Activated CD8-positive, alpha-beta T cell treated with anti-CD3 and anti-CD28 coated beads, Interleukin-2, amount 10 ng/mL, durations not matched to agents 7 days and 5 days (primary cell): ENCODE measurements around the gene AADACL4. TPM values are rescaled to one million over a fixed set of nuclear protein-coding genes. Genes with fewer than 3 reads are reported as not detected.

Experiments
- ATAC-seq: fragments of 150-1000 bp; cut with Tn5 transposase; one replicate; pipeline ENCODE4 v1.10.0; 2021; ENCODE audit warnings: moderate library complexity
- CTCF ChIA-PET: fragments of 350-600 bp; sonication (Branson Sonifier 250); formaldehyde crosslinking; loops from one replicate; lab custom pipeline; 2021; ENCODE audit warnings: antibody characterized with exemption; lab: Charles Lee
- POLR2A ChIA-PET: fragments of 350-600 bp; sonication (Branson Sonifier 250); formaldehyde crosslinking; loops from one replicate; lab custom pipeline; 2021; ENCODE audit warnings: antibody characterized with exemption; lab: Charles Lee
- DNase-seq: peaks from one replicate; pipeline ENCODE4 v3.0.0-alpha.2; 2020
- H3K27ac Mint-ChIP-seq: one replicate; pipeline ENCODE4 v1.8.0; 2021; ENCODE audit warnings: mild to moderate bottlenecking, mixed read lengths
- H3K27me3 Mint-ChIP-seq: one replicate; pipeline ENCODE4 v1.8.0; 2021; ENCODE audit warnings: low read depth, mixed read lengths
- H3K36me3 Mint-ChIP-seq: one replicate; pipeline ENCODE4 v1.8.0; 2021; ENCODE audit warnings: low read depth, mixed read lengths
- H3K4me1 Mint-ChIP-seq: one replicate; pipeline ENCODE4 v1.8.0; 2021; ENCODE audit warnings: low read depth, mixed read lengths
- H3K4me3 Mint-ChIP-seq: one replicate; pipeline ENCODE4 v1.8.0; 2021; ENCODE audit warnings: mild to moderate bottlenecking, mixed read lengths
- H3K9me3 Mint-ChIP-seq: one replicate; pipeline ENCODE4 v1.8.0; 2022; ENCODE audit warnings: mixed read lengths; ENCODE audit not compliant: insufficient read depth
- total RNA-seq, 2 experiments: library from RNA; stranded (reverse); gene quantifications; one replicate each; pipeline ENCODE4 v1.2.3, GENCODE V29; 2021

The AADACL4 gene
- total RNA-seq, 2 experiments from 2014 or later: not detected

GRCh38 chr1:12613180-12613579 lies 30.7 kb upstream of the AADACL4 start:
- Mint-ChIP-seq H3K4me1 (peaks cover 64% of the 10 kb centered on the region), H3K9me3 (no peaks in the 10 kb centered on the region), H3K36me3 (peaks cover 84% of the 10 kb centered on the region), H3K27ac (peak overlapping the region; percentile 30), H3K27me3 (no peaks in the 10 kb centered on the region), H3K4me3 (no peak overlapping the region)
- ChIA-PET CTCF (interaction anchor here (1.2 to 1.6 kb wide), 2 partner anchors 12 to 299 kb away, joined by 3 to 4 read pairs; no protein-coding TSS in a partner anchor), POLR2A (interaction anchor here (1.0 to 1.3 kb wide), 2 partner anchors 9 to 178 kb away, joined by 3 to 5 read pairs; no protein-coding TSS in a partner anchor)
- DNase-seq (no peak), ATAC-seq (no peak)

- ChIA-PET CTCF (interaction anchor here (0.9 to 7.6 kb wide), 8 partner anchors 12 to 339 kb away, joined by 3 to 103 read pairs (median 3); no protein-coding TSS in a partner anchor), POLR2A (interaction anchor here (1.1 to 4.8 kb wide), 5 partner anchors 11 to 706 kb away, joined by 3 to 55 read pairs (median 11); no protein-coding TSS in a partner anchor)
- Mint-ChIP-seq H3K27ac (peak overlapping the region; percentile 92), H3K27me3 (no peaks in the 10 kb centered on the region), H3K9me3 (no peaks in the 10 kb centered on the region), H3K36me3 (peaks cover 70% of the 10 kb centered on the region), H3K4me1 (peaks cover 63% of the 10 kb centered on the region), H3K4me3 (peak overlapping the region; percentile 99)
- ATAC-seq (no peak), DNase-seq (no peak)
Observed at GRCh38 chr1:12614402-12615158, 29.3 kb upstream of the AADACL4 start.

- ChIA-PET POLR2A (interaction anchor here (1.1 to 4.8 kb wide), 8 partner anchors 12 to 707 kb away, joined by 3 to 55 read pairs (median 8); no protein-coding TSS in a partner anchor), CTCF (interaction anchor here (0.9 to 7.6 kb wide), 11 partner anchors 9 to 491 kb away, joined by 3 to 103 read pairs (median 3); no protein-coding TSS in a partner anchor)
- no peak for DNase-seq
- ATAC-seq: no peak
- Mint-ChIP-seq H3K4me3 (peak overlapping the region; percentile 99), H3K4me1 (peaks cover 66% of the 10 kb centered on the region), H3K9me3 (no peaks in the 10 kb centered on the region), H3K27ac (peak overlapping the region; percentile 92), H3K27me3 (no peaks in the 10 kb centered on the region), H3K36me3 (peaks cover 66% of the 10 kb centered on the region)
Observed at GRCh38 chr1:12615159-12615864, 28.6 kb upstream of the AADACL4 start.

- H3K4me1 Mint-ChIP-seq: peaks cover 66% of the 10 kb centered on the region
- ChIA-PET CTCF (interaction anchor here (0.8 to 7.6 kb wide), 13 partner anchors 9 to 492 kb away, joined by 3 to 103 read pairs (median 3); no protein-coding TSS in a partner anchor), POLR2A (interaction anchor here (0.9 to 4.8 kb wide), 10 partner anchors 12 to 708 kb away, joined by 3 to 55 read pairs (median 4); no protein-coding TSS in a partner anchor)
- H3K36me3 Mint-ChIP-seq: peaks cover 59% of the 10 kb centered on the region
- DNase-seq (no peak), ATAC-seq (no peak)
- peak overlapping the region; percentile 99 for H3K4me3 Mint-ChIP-seq
- H3K27me3 Mint-ChIP-seq: no peaks in the 10 kb centered on the region
- peak overlapping the region; percentile 92 for H3K27ac Mint-ChIP-seq
- no peaks in the 10 kb centered on the region for H3K9me3 Mint-ChIP-seq
Observed at GRCh38 chr1:12615865-12616708, 27.8 kb upstream of the AADACL4 start.

- peaks cover 67% of the 10 kb centered on the region for H3K4me1 Mint-ChIP-seq
- no peaks in the 10 kb centered on the region for H3K9me3 Mint-ChIP-seq
- ChIA-PET POLR2A (interaction anchor here (0.9 to 4.8 kb wide), 12 partner anchors 9 to 709 kb away, joined by 3 to 55 read pairs (median 4); no protein-coding TSS in a partner anchor), CTCF (interaction anchor here (0.8 to 7.6 kb wide), 10 partner anchors 14 to 492 kb away, joined by 3 to 103 read pairs (median 4); no protein-coding TSS in a partner anchor)
- peak; percentile 56 for DNase-seq
- no peaks in the 10 kb centered on the region for H3K27me3 Mint-ChIP-seq
- ATAC-seq: no peak
- peak overlapping the region; percentile 99 for H3K4me3 Mint-ChIP-seq
- peaks cover 53% of the 10 kb centered on the region for H3K36me3 Mint-ChIP-seq
- peak overlapping the region; percentile 99 for H3K27ac Mint-ChIP-seq
Observed at GRCh38 chr1:12616709-12617373, 27.0 kb upstream of the AADACL4 start.

- CTCF ChIA-PET: interaction anchor here (0.9 to 7.6 kb wide), 11 partner anchors 15 to 493 kb away, joined by 3 to 103 read pairs (median 12); no protein-coding TSS in a partner anchor
- Mint-ChIP-seq H3K36me3 (peaks cover 51% of the 10 kb centered on the region), H3K4me3 (peak overlapping the region; percentile 99), H3K27me3 (no peaks in the 10 kb centered on the region), H3K4me1 (peaks cover 68% of the 10 kb centered on the region), H3K27ac (peak overlapping the region; percentile 99), H3K9me3 (no peaks in the 10 kb centered on the region)
- DNase-seq (peak; percentile 53), ATAC-seq (no peak)
- POLR2A ChIA-PET: interaction anchor here (0.6 to 4.8 kb wide), 19 partner anchors 10 to 1116 kb away, joined by 3 to 55 read pairs (median 5); no protein-coding TSS in a partner anchor
Observed at GRCh38 chr1:12617511-12617900, 26.4 kb upstream of the AADACL4 start.

- H3K9me3 Mint-ChIP-seq: no peaks in the 10 kb centered on the region
- peak within 1 kb of the TSS; percentile 99 for H3K4me3 Mint-ChIP-seq
- no peaks in the 10 kb centered on the region for H3K27me3 Mint-ChIP-seq
- DNase-seq: peak; percentile 87
- peaks cover 45% of the 10 kb centered on the region for H3K36me3 Mint-ChIP-seq
- peak within 1 kb of the TSS; percentile 99 for H3K27ac Mint-ChIP-seq
- ChIA-PET CTCF (interaction anchor here (0.7 to 7.6 kb wide), 30 partner anchors 12 to 494 kb away, joined by 3 to 103 read pairs (median 6); no protein-coding TSS in a partner anchor), POLR2A (interaction anchor here (0.5 to 4.8 kb wide), 29 partner anchors 11 to 1115 kb away, joined by 3 to 55 read pairs (median 4); no protein-coding TSS in a partner anchor)
- peaks cover 65% of the 10 kb centered on the region for H3K4me1 Mint-ChIP-seq
- ATAC-seq: peak; percentile 71
Observed at GRCh38 chr1:12617901-12618660, 25.8 kb upstream of the AADACL4 start, which contains the start of gene DHRS3. TSS of gene DHRS3 (minus strand) at chr1:12618210. CDS start at chr1:12617348, 862 bp downstream.

- peaks cover 39% of the 10 kb centered on the region for H3K36me3 Mint-ChIP-seq
- POLR2A ChIA-PET: interaction anchor here (0.5 to 4.8 kb wide), 20 partner anchors 11 to 710 kb away, joined by 3 to 55 read pairs (median 6); no protein-coding TSS in a partner anchor
- H3K4me3 Mint-ChIP-seq: peak overlapping the region; percentile 99
- H3K27ac Mint-ChIP-seq: peak overlapping the region; percentile 99
- CTCF ChIA-PET: interaction anchor here (0.7 to 7.6 kb wide), 31 partner anchors 12 to 494 kb away, joined by 3 to 103 read pairs (median 8); no protein-coding TSS in a partner anchor
- DNase-seq (no peak), ATAC-seq (peak; percentile 1)
- H3K9me3 Mint-ChIP-seq: no peaks in the 10 kb centered on the region
- peaks cover 59% of the 10 kb centered on the region for H3K4me1 Mint-ChIP-seq
- H3K27me3 Mint-ChIP-seq: no peaks in the 10 kb centered on the region
Observed at GRCh38 chr1:12618661-12618964, 25.3 kb upstream of the AADACL4 start.

- POLR2A ChIA-PET: interaction anchor here (0.6 to 4.8 kb wide), 23 partner anchors 10 to 711 kb away, joined by 3 to 55 read pairs (median 5); no protein-coding TSS in a partner anchor
- Mint-ChIP-seq H3K27me3 (no peaks in the 10 kb centered on the region), H3K9me3 (no peaks in the 10 kb centered on the region), H3K27ac (peak overlapping the region; percentile 99), H3K36me3 (peaks cover 35% of the 10 kb centered on the region), H3K4me1 (peaks cover 54% of the 10 kb centered on the region), H3K4me3 (peak overlapping the region; percentile 99)
- DNase-seq: peak; percentile 73
- ATAC-seq: peak; percentile 26
- CTCF ChIA-PET: interaction anchor here (0.7 to 7.6 kb wide), 36 partner anchors 12 to 495 kb away, joined by 3 to 103 read pairs (median 6); no protein-coding TSS in a partner anchor
Observed at GRCh38 chr1:12618965-12619791, 24.7 kb upstream of the AADACL4 start.
